Retinal pigment epithelial cell (primary cell): ENCODE results near the gene KLHL36.

Source experiments
- DNase-seq: peaks from one replicate; pipeline ENCODE4 v3.0.0-alpha.2; 2010; ENCODE audit warnings: low read depth
- H3K4me3 ChIP-seq: 2 replicates; pipeline ENCODE4 v1.5.1; 2011; ENCODE audit warnings: mild to moderate bottlenecking, low read length, control low read depth, moderate library complexity
- CTCF ChIP-seq: conservative IDR thresholded peaks from 2 replicates; pipeline ENCODE4 v1.5.1; 2011; ENCODE audit warnings: low read depth, low read length, control low read depth, inconsistent platforms

KLHL36 gene

GRCh38 chr16:84635702-84636101 lies 12.6 kb upstream of the KLHL36 start:
- DNase-seq: no peak
- no peak overlapping the region for H3K4me3 ChIP-seq
- TF ChIP-seq CTCF: no peak

- H3K4me3 ChIP-seq: no peak overlapping the region
- no peak for DNase-seq
- no peak for TF ChIP-seq CTCF
Measured at GRCh38 chr16:84637709-84638108, 10.6 kb upstream of the KLHL36 start.

- no peak for DNase-seq
- no peak for TF ChIP-seq CTCF
- H3K4me3 ChIP-seq: no peak overlapping the region
Measured at GRCh38 chr16:84638231-84638806, 10.0 kb upstream of the KLHL36 start.

- no peak for TF ChIP-seq CTCF
- DNase-seq: no peak
- H3K4me3 ChIP-seq: no peak overlapping the region
Measured at GRCh38 chr16:84640145-84640544, 8.2 kb upstream of the KLHL36 start.

- no peak for DNase-seq
- H3K4me3 ChIP-seq: no peak overlapping the region
- no peak for TF ChIP-seq CTCF
Measured at GRCh38 chr16:84641643-84642358, 6.5 kb upstream of the KLHL36 start.

GRCh38 chr16:84643180-84643583 lies 5.1 kb upstream of the KLHL36 start:
- H3K4me3 ChIP-seq: no peak overlapping the region
- TF ChIP-seq CTCF: no peak
- DNase-seq: no peak

GRCh38 chr16:84643674-84644073 lies 4.6 kb upstream of the KLHL36 start:
- no peak for DNase-seq
- TF ChIP-seq CTCF: no peak
- H3K4me3 ChIP-seq: no peak overlapping the region
